Hematopoietic multipotent progenitor cell treated with erythropoietin and hydrocortisone succinate and interleukin-3 and kit ligand, for 8 days (in vitro differentiated cells): ENCODE results near the gene IVNS1ABP.

Experiments used
- DNase-seq: peaks from one replicate; pipeline ENCODE4 v3.0.0-alpha.2; 2015

IVNS1ABP gene

GRCh38 chr1:185250063-185250462 is 67.0 kb downstream of the IVNS1ABP start:
- DNase-seq, result no peak

GRCh38 chr1:185249563-185249962 is 67.5 kb downstream of the IVNS1ABP start:
- peak; percentile 53 for DNase-seq
